BLaER1 treated with 17β-estradiol and CSF1 and Interleukin-3, amounts not matched to agents 10 nM and 100 nM (cell line): ENCODE measurements around the gene SVIL.
"Not testable (repeated sequence)": the region's sequence is repeated elsewhere in the genome, so short reads cannot be mapped to it uniquely, and the experiment has no call there.

Source experiments
- H3K27ac ChIP-seq, 11 experiments: shearing (Covaris generic); formaldehyde crosslinking; 2 replicates each; pipeline ENCODE4 v1.8.1; 2022
- H3K27me3 ChIP-seq, 11 experiments: shearing (Covaris generic); formaldehyde crosslinking; 2 replicates each; pipeline ENCODE4 v1.8.1; 2022
- H3K36me3 ChIP-seq, 11 experiments: shearing (Covaris generic); formaldehyde crosslinking; 2 replicates each; pipeline ENCODE4 v1.8.1; 2022
- H3K4me1 ChIP-seq, 10 experiments: shearing (Covaris generic); formaldehyde crosslinking; 2 replicates each; pipeline ENCODE4 v1.8.1; 2022
- H3K4me2 ChIP-seq, 11 experiments: shearing (Covaris generic); formaldehyde crosslinking; 2 replicates each; pipeline ENCODE4 v1.8.1; 2022
- H3K4me3 ChIP-seq, 10 experiments: shearing (Covaris generic); formaldehyde crosslinking; 2 replicates each; pipeline ENCODE4 v1.8.1; 2022
- H3K9ac ChIP-seq, 11 experiments: shearing (Covaris generic); formaldehyde crosslinking; 2 replicates each; pipeline ENCODE4 v1.8.1; 2022
- H3K9me3 ChIP-seq, 11 experiments: shearing (Covaris generic); formaldehyde crosslinking; replicated peaks in 1 of 11; 2 replicates each; pipeline ENCODE4 v1.8.1; 2022
- H4K20me1 ChIP-seq, 11 experiments: shearing (Covaris generic); formaldehyde crosslinking; 2 replicates each; pipeline ENCODE4 v1.8.1; 2022
- Cebpa-rat ChIP-seq, 11 experiments: shearing (Covaris generic); IDR thresholded peaks; 2 replicates each; pipeline ENCODE4 v1.8.1; 2022

SVIL gene

DNA sequence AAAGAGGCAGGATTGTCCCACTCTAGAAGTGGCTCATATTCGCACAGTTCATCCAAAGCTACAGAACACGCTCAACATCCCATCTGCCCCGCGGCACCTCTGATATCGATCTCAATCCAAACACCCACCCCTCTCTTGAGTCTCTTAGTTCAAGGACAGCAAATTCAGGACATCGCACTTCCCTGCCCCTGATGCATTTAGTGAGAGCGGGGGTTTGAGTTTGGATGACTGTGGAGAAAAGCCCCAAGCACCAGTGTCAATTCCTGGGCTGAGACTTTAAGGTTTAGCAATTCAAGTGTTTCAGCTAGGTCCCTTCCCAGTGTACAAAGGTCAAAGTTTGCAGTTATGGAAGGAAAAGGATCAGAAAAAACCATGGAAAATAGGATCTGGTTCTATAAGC, 179.7 kb downstream of the SVIL start:
- H3K36me3 ChIP-seq = peaks cover 21 to 46% (median 33%) of the 10 kb centered on the region in 11 experiments
- TF ChIP-seq Cebpa-rat (IDR thresholded peaks at IDR 0.05) = no peak
- H3K27ac ChIP-seq = no peak overlapping the region
- no peak overlapping the region for H3K9ac ChIP-seq
- H3K4me1 ChIP-seq = peaks cover 0 to 5% (median 0%) of the 10 kb centered on the region in 10 experiments; a peak in 1 of 20 replicates
- H3K9me3 ChIP-seq = peaks cover 7 to 13% (median 11%) of the 10 kb centered on the region in 11 experiments
- H3K4me3 ChIP-seq = no peak overlapping the region
- H4K20me1 ChIP-seq = peaks cover 0 to 3% (median 0%) of the 10 kb centered on the region in 11 experiments; a peak in 1 of 22 replicates
- no peaks in the 10 kb centered on the region for H3K27me3 ChIP-seq
- no peak overlapping the region for H3K4me2 ChIP-seq

DNA sequence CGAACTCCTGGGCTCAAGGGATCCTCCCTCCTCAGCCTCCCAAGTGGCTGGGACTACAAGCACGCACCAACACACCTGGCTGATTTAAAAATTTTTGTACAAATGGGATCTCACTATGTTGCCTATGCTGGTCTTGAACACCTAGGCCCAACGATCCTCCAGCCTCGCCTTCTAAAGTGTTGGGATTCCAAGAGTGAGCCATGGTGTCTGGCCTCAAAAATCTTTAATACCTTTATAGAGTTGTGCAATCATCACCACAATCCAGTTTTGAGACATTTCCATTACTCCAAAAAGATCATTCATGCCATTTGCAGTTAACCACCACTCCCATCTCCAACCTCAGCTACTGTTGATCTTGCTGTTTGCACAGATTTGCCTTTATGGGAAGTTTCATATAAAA, 180.5 kb downstream of the SVIL start:
- no peak overlapping the region for H3K9ac ChIP-seq
- peak in 2 of 11 experiments; percentile 16 to 64; a peak in 2 of 22 replicates for TF ChIP-seq Cebpa-rat (IDR thresholded peaks at IDR 0.05)
- H3K4me1 ChIP-seq = peaks cover 0 to 5% (median 0%) of the 10 kb centered on the region in 10 experiments; a peak in 1 of 20 replicates
- H3K27me3 ChIP-seq = no peaks in the 10 kb centered on the region
- no peak overlapping the region for H3K4me2 ChIP-seq
- H3K9me3 ChIP-seq = peaks cover 0 to 6% (median 2%) of the 10 kb centered on the region in 11 experiments; a peak in 7 of 22 replicates
- H3K36me3 ChIP-seq = peaks cover 14 to 38% (median 24%) of the 10 kb centered on the region in 11 experiments; a peak in 20 of 22 replicates
- H4K20me1 ChIP-seq = peaks cover 0 to 3% (median 0%) of the 10 kb centered on the region in 11 experiments; a peak in 1 of 22 replicates
- no peak overlapping the region for H3K27ac ChIP-seq
- H3K4me3 ChIP-seq = no peak overlapping the region

GRCh38 chr10:29452546-29452945, 182.2 kb downstream of the SVIL start:
- H3K27ac ChIP-seq = no peak overlapping the region
- H3K4me2 ChIP-seq = no peak overlapping the region
- H3K4me3 ChIP-seq = no peak overlapping the region
- no peaks in the 10 kb centered on the region for H3K27me3 ChIP-seq
- H3K9ac ChIP-seq = no peak overlapping the region
- no peak for TF ChIP-seq Cebpa-rat (IDR thresholded peaks at IDR 0.05)
- H3K4me1 ChIP-seq = peaks cover 0 to 12% (median 6%) of the 10 kb centered on the region in 10 experiments; a peak in 8 of 20 replicates
- no peaks in the 10 kb centered on the region for H3K9me3 ChIP-seq
- H3K36me3 ChIP-seq = peaks cover 0 to 20% (median 10%) of the 10 kb centered on the region in 11 experiments; a peak in 9 of 22 replicates
- peaks cover 0 to 7% (median 0%) of the 10 kb centered on the region in 11 experiments; a peak in 1 of 22 replicates for H4K20me1 ChIP-seq

DNA sequence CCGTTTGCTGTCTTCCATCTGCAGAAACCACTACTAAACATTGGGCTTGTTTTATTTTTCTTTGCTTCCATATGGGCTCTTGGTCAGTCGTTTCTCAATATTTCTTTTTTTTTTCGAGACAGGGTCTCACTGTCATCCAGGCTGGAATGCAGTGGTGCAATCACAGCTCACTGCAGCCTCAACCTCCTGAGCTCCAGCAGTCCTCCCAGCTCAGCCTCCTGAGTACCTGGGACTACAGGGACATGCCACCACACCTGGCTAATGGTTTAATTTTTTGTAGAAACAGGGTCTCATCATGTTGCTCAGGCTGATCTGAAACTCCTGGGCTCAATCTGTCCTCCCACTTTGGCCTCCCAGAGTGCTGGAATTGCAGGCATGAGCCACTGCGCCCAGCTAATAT, 182.8 kb downstream of the SVIL start:
- H3K27me3 ChIP-seq = no peaks in the 10 kb centered on the region
- TF ChIP-seq Cebpa-rat (IDR thresholded peaks at IDR 0.05) = no peak
- no peak overlapping the region for H3K4me2 ChIP-seq
- H3K27ac ChIP-seq = no peak overlapping the region
- peaks cover 0 to 15% (median 8%) of the 10 kb centered on the region in 11 experiments; a peak in 7 of 22 replicates for H3K36me3 ChIP-seq
- no peak overlapping the region for H3K4me3 ChIP-seq
- no peaks in the 10 kb centered on the region for H3K9me3 ChIP-seq
- H3K4me1 ChIP-seq = peaks cover 0 to 18% (median 9%) of the 10 kb centered on the region in 10 experiments; a peak in 8 of 20 replicates
- H4K20me1 ChIP-seq = peaks cover 0 to 7% (median 0%) of the 10 kb centered on the region in 11 experiments; a peak in 1 of 22 replicates
- H3K9ac ChIP-seq = no peak overlapping the region

GRCh38 chr10:29450405-29450804, 184.4 kb downstream of the SVIL start:
- Histone ChIP-seq H3K27ac (no peak overlapping the region), H3K9ac (no peak overlapping the region), H3K27me3 (no peaks in the 10 kb centered on the region), H3K36me3 (peaks cover 0 to 7% (median 0%) of the 10 kb centered on the region in 11 experiments; a peak in 2 of 22 replicates), H3K9me3 (0 out of 22 replicates have a peak, but pooled peaks cover 0 to under 1% (median 0%) of the 10 kb centered on the region in 11 experiments), H3K4me3 (no peak overlapping the region), H3K4me2 (no peak overlapping the region), H3K4me1 (peaks cover 0 to 22% (median 10%) of the 10 kb centered on the region in 10 experiments; a peak in 8 of 20 replicates), H4K20me1 (peaks cover 0 to 14% (median 0%) of the 10 kb centered on the region in 11 experiments; a peak in 2 of 22 replicates)
- no peak for TF ChIP-seq Cebpa-rat (IDR thresholded peaks at IDR 0.05)

- peak overlapping the region in 1 of 11 experiments; percentile 23; a peak in 2 of 22 replicates for H3K4me2 ChIP-seq
- H3K9ac ChIP-seq, H3K27ac ChIP-seq, H3K4me3 ChIP-seq, H3K27me3 ChIP-seq, H3K36me3 ChIP-seq: not testable (repeated sequence)
- H3K4me1 ChIP-seq = peaks cover 0 to 22% (median 10%) of the 10 kb centered on the region in 10 experiments; a peak in 8 of 20 replicates
- H4K20me1 ChIP-seq = peaks cover 0 to 14% (median 0%) of the 10 kb centered on the region in 11 experiments; a peak in 2 of 22 replicates
- H3K9me3 ChIP-seq = peaks cover 0 to 12% (median 7%) of the 10 kb centered on the region in 11 experiments; a peak in 13 of 22 replicates
Observed at GRCh38 chr10:29448756-29449592, 185.8 kb downstream of the SVIL start.

GRCh38 chr10:29448125-29448524, 186.6 kb downstream of the SVIL start:
- no peaks in the 10 kb centered on the region for H3K36me3 ChIP-seq
- TF ChIP-seq Cebpa-rat (IDR thresholded peaks at IDR 0.05) = no peak
- no peak overlapping the region for H3K4me3 ChIP-seq
- H3K4me1 ChIP-seq = peaks cover 0 to 22% (median 10%) of the 10 kb centered on the region in 10 experiments; a peak in 8 of 20 replicates
- peaks cover 0 to 14% (median 0%) of the 10 kb centered on the region in 11 experiments; a peak in 2 of 22 replicates for H4K20me1 ChIP-seq
- peaks cover 0 to 19% (median 10%) of the 10 kb centered on the region in 11 experiments; a peak in 16 of 22 replicates for H3K9me3 ChIP-seq
- H3K9ac ChIP-seq = 0 out of 22 replicates have a peak overlapping the region, but pooled peaks of 1 of the 11 experiments have one; percentile 19
- H3K4me2 ChIP-seq = peak overlapping the region in 3 of 11 experiments; percentile 11 to 14 (median 12); a peak in 4 of 22 replicates
- H3K27me3 ChIP-seq = no peaks in the 10 kb centered on the region
- no peak overlapping the region for H3K27ac ChIP-seq

DNA sequence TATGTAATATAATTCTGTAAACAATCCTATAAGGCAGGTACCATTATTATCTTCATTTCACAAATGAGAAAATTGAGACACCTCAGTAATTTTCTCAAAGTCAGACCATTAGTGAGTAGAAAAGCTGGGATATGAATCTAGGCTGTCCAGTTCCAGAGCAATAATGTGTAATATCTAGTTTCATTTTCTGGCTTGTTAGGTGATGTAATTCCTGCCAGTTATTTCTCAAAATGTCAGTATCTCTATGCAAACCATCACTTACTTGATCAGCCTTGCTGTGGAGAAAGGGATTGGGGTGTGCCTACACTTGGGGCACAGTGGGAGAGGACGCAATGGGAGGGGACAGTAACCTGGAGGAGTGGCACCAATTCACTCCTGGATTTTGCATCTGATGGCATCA, 188.4 kb downstream of the SVIL start:
- no peak for TF ChIP-seq Cebpa-rat (IDR thresholded peaks at IDR 0.05)
- no peaks in the 10 kb centered on the region for H3K36me3 ChIP-seq
- H3K27me3 ChIP-seq = no peaks in the 10 kb centered on the region
- H3K9ac ChIP-seq = no peak overlapping the region
- H3K27ac ChIP-seq = no peak overlapping the region
- no peak overlapping the region for H3K4me3 ChIP-seq
- H4K20me1 ChIP-seq = peaks cover 0 to 11% (median 0%) of the 10 kb centered on the region in 11 experiments; a peak in 2 of 22 replicates
- peaks cover 0 to 19% (median 10%) of the 10 kb centered on the region in 10 experiments; a peak in 8 of 20 replicates for H3K4me1 ChIP-seq
- peaks cover 0 to 20% (median 11%) of the 10 kb centered on the region in 11 experiments; a peak in 16 of 22 replicates for H3K9me3 ChIP-seq
- H3K4me2 ChIP-seq = no peak overlapping the region; a peak in 1 of 22 replicates
